Measurements from ENCODE around the gene TMEM178A. TPM values are rescaled to one million over a fixed set of nuclear protein-coding genes. Genes with fewer than 3 reads are reported as not detected.
A peak's percentile ranks its signal among the peaks of the same experiment; 100 is the strongest.

The TMEM178A gene
- total RNA-seq, 2 donors from 2014 or later, result 4.9 to 7.8 TPM

- Histone ChIP-seq H3K4me3 (no peak overlapping the region), H3K27ac (no peak overlapping the region), H3K27me3 (no peaks in the 10 kb centered on the region), H3K36me3 (replicated peaks in 1 of 2; ENCODE audit: insufficient read depth in 1 of 2, low read depth in 2 of 2) (peaks cover 0 to 3% of the 10 kb centered on the region in 2 donors), H3K9me3 (no peaks in the 10 kb centered on the region), H3K4me1 (no peaks in the 10 kb centered on the region)
- DNase-seq, result no peak
- ATAC-seq, result no peak
- 86 to 87% methylated on average over 3 of the region's 3 CpGs for WGBS, 2 donors
- TF ChIP-seq POLR2A (IDR thresholded peaks at IDR 0.05), result no peak
- no peak for TF ChIP-seq CTCF (IDR thresholded peaks at IDR 0.05)
- intact Hi-C loops (cut with DNase I), result no loop called here
Observed at GRCh38 chr2:39731546-39731945, 65.8 kb downstream of the TMEM178A start.

- 82 to 100% methylated on average over 1 of the region's 1 CpG for WGBS, 2 donors
- Histone ChIP-seq H3K27ac (no peak overlapping the region), H3K9me3 (no peaks in the 10 kb centered on the region), H3K36me3 (replicated peaks in 1 of 2; ENCODE audit: insufficient read depth in 1 of 2, low read depth in 2 of 2) (peaks cover 0 to 7% of the 10 kb centered on the region in 2 donors), H3K4me3 (no peak overlapping the region), H3K27me3 (no peaks in the 10 kb centered on the region), H3K4me1 (no peaks in the 10 kb centered on the region)
- peak in 1 of 4 donors; percentile 16 for DNase-seq
- ATAC-seq, result no peak
- intact Hi-C loops (cut with DNase I), result no loop called here
- TF ChIP-seq CTCF (IDR thresholded peaks at IDR 0.05) (no peak), POLR2A (IDR thresholded peaks at IDR 0.05) (no peak)
Observed at GRCh38 chr2:39732482-39732881, 66.8 kb downstream of the TMEM178A start.

- Histone ChIP-seq H3K4me1 (no peaks in the 10 kb centered on the region), H3K36me3 (replicated peaks in 1 of 2; ENCODE audit: insufficient read depth in 1 of 2, low read depth in 2 of 2) (peaks cover 0 to 7% of the 10 kb centered on the region in 2 donors), H3K9me3 (no peaks in the 10 kb centered on the region), H3K27me3 (no peaks in the 10 kb centered on the region), H3K27ac (no peak overlapping the region), H3K4me3 (no peak overlapping the region)
- ATAC-seq (no peak), DNase-seq (no peak)
- intact Hi-C loops (cut with DNase I), result no loop called here
- WGBS, 2 donors, result 90 to 93% methylated on average over 10 of the region's 10 CpGs
- TF ChIP-seq POLR2A (IDR thresholded peaks at IDR 0.05) (no peak), CTCF (IDR thresholded peaks at IDR 0.05) (no peak)
Observed at GRCh38 chr2:39733070-39733674, 67.5 kb downstream of the TMEM178A start.

GRCh38 chr2:39734445-39734844 lies 68.7 kb downstream of the TMEM178A start:
- peaks cover 0 to 7% of the 10 kb centered on the region in 2 donors for H3K36me3 ChIP-seq (replicated peaks in 1 of 2; ENCODE audit: insufficient read depth in 1 of 2, low read depth in 2 of 2)
- H3K9me3 ChIP-seq, result no peaks in the 10 kb centered on the region
- H3K27ac ChIP-seq, result no peak overlapping the region
- no peak for TF ChIP-seq POLR2A (IDR thresholded peaks at IDR 0.05)
- no peak for TF ChIP-seq CTCF (IDR thresholded peaks at IDR 0.05)
- H3K27me3 ChIP-seq, result no peaks in the 10 kb centered on the region
- intact Hi-C loops (cut with DNase I), result no loop called here
- ATAC-seq (no peak), DNase-seq (no peak)
- no peak overlapping the region for H3K4me3 ChIP-seq
- H3K4me1 ChIP-seq, result no peaks in the 10 kb centered on the region

- intact Hi-C loops (cut with DNase I), result no loop called here
- Histone ChIP-seq H3K36me3 (replicated peaks in 1 of 2; ENCODE audit: insufficient read depth in 1 of 2, low read depth in 2 of 2) (peaks cover 0 to 7% of the 10 kb centered on the region in 2 donors), H3K27ac (no peak overlapping the region), H3K4me3 (no peak overlapping the region), H3K27me3 (no peaks in the 10 kb centered on the region), H3K9me3 (no peaks in the 10 kb centered on the region), H3K4me1 (no peaks in the 10 kb centered on the region)
- TF ChIP-seq CTCF (IDR thresholded peaks at IDR 0.05) (no peak), POLR2A (IDR thresholded peaks at IDR 0.05) (no peak)
- ATAC-seq, result no peak
- WGBS, 2 donors, result 92 to 97% methylated on average over 3 of the region's 3 CpGs
- no peak for DNase-seq
Observed at GRCh38 chr2:39735648-39736047, 69.9 kb downstream of the TMEM178A start.
